Memory B cell (primary cell): ENCODE results near the gene GATAD2B.
"Not testable (repeated sequence)": the region's sequence is repeated elsewhere in the genome, so short reads cannot be mapped to it uniquely, and the experiment has no call there.

ENCODE experiments used
- ATAC-seq: fragments of 150-1000 bp; cut with Tn5 transposase; 2 replicates; pipeline ENCODE4 v1.10.0; 2021; ENCODE audit warnings: low read depth, mild to moderate bottlenecking, moderate library complexity
- DNase-seq, 2 donors: peaks; one replicate each; pipeline ENCODE4 v3.0.0; 2022; ENCODE audit warnings: low spot score in 2 of 2
- H3K27ac Mint-ChIP-seq: one replicate; pipeline ENCODE4 v1.8.0; 2022; ENCODE audit warnings: mild to moderate bottlenecking, moderate library complexity, mixed read lengths
- H3K27me3 Mint-ChIP-seq: one replicate; pipeline ENCODE4 v1.8.0; 2022; ENCODE audit warnings: mixed read lengths
- H3K36me3 Mint-ChIP-seq: one replicate; pipeline ENCODE4 v1.8.0; 2022; ENCODE audit warnings: mild to moderate bottlenecking, mixed read lengths
- H3K4me1 Mint-ChIP-seq: one replicate; pipeline ENCODE4 v1.8.0; 2022; ENCODE audit warnings: mixed read lengths
- H3K4me3 Mint-ChIP-seq: one replicate; pipeline ENCODE4 v1.8.0; 2022; ENCODE audit warnings: mild to moderate bottlenecking, moderate library complexity, mixed read lengths
- H3K9me3 Mint-ChIP-seq: one replicate; pipeline ENCODE4 v1.8.0; 2022; ENCODE audit warnings: mixed read lengths

The GATAD2B gene

GRCh38 chr1:153769221-153769620 lies 153.6 kb downstream of the GATAD2B start:
- Mint-ChIP-seq H3K36me3 (peaks cover 23% of the 10 kb centered on the region), H3K27me3 (no peaks in the 10 kb centered on the region)
- no peak for DNase-seq

GRCh38 chr1:153768316-153769181 lies 154.2 kb downstream of the GATAD2B start:
- no peaks in the 10 kb centered on the region for H3K9me3 Mint-ChIP-seq
- no peak overlapping the region for H3K4me3 Mint-ChIP-seq
- peaks cover 7% of the 10 kb centered on the region for H3K4me1 Mint-ChIP-seq
- no peaks in the 10 kb centered on the region for H3K27me3 Mint-ChIP-seq
- no peak overlapping the region for H3K27ac Mint-ChIP-seq
- DNase-seq (no peak), ATAC-seq (no peak)
- H3K36me3 Mint-ChIP-seq, result peaks cover 24% of the 10 kb centered on the region

More at GRCh38 chr1:153769221-153769620, 153.6 kb downstream of the GATAD2B start:
- Mint-ChIP-seq H3K4me3 (no peak overlapping the region), H3K4me1 (peaks cover 10% of the 10 kb centered on the region), H3K27ac (no peak overlapping the region), H3K9me3 (no peaks in the 10 kb centered on the region)
- no peak for ATAC-seq

- no peaks in the 10 kb centered on the region for H3K9me3 Mint-ChIP-seq
- ATAC-seq (no peak), DNase-seq (no peak)
- H3K36me3 Mint-ChIP-seq, result peaks cover 26% of the 10 kb centered on the region
- no peaks in the 10 kb centered on the region for H3K27me3 Mint-ChIP-seq
- no peak overlapping the region for H3K27ac Mint-ChIP-seq
- no peak overlapping the region for H3K4me3 Mint-ChIP-seq
- peaks cover 7% of the 10 kb centered on the region for H3K4me1 Mint-ChIP-seq
Measured at GRCh38 chr1:153767519-153767918, 155.3 kb downstream of the GATAD2B start.

- not testable (repeated sequence) for ATAC-seq
Measured at GRCh38 chr1:153766663-153767062, 156.1 kb downstream of the GATAD2B start.

GRCh38 chr1:153764310-153764709 lies 158.5 kb downstream of the GATAD2B start:
- no peaks in the 10 kb centered on the region for H3K4me1 Mint-ChIP-seq
- ATAC-seq (no peak), DNase-seq (no peak)
- no peak overlapping the region for H3K4me3 Mint-ChIP-seq
- peaks cover 31% of the 10 kb centered on the region for H3K36me3 Mint-ChIP-seq
- H3K9me3 Mint-ChIP-seq, result no peaks in the 10 kb centered on the region
- H3K27ac Mint-ChIP-seq, result no peak overlapping the region
- no peaks in the 10 kb centered on the region for H3K27me3 Mint-ChIP-seq

More at GRCh38 chr1:153766663-153767062, 156.1 kb downstream of the GATAD2B start:
- not testable (repeated sequence) for DNase-seq, H3K4me1 Mint-ChIP-seq, H3K27ac Mint-ChIP-seq, H3K4me3 Mint-ChIP-seq, H3K27me3 Mint-ChIP-seq, H3K9me3 Mint-ChIP-seq
- peaks cover 27% of the 10 kb centered on the region for H3K36me3 Mint-ChIP-seq

DNA sequence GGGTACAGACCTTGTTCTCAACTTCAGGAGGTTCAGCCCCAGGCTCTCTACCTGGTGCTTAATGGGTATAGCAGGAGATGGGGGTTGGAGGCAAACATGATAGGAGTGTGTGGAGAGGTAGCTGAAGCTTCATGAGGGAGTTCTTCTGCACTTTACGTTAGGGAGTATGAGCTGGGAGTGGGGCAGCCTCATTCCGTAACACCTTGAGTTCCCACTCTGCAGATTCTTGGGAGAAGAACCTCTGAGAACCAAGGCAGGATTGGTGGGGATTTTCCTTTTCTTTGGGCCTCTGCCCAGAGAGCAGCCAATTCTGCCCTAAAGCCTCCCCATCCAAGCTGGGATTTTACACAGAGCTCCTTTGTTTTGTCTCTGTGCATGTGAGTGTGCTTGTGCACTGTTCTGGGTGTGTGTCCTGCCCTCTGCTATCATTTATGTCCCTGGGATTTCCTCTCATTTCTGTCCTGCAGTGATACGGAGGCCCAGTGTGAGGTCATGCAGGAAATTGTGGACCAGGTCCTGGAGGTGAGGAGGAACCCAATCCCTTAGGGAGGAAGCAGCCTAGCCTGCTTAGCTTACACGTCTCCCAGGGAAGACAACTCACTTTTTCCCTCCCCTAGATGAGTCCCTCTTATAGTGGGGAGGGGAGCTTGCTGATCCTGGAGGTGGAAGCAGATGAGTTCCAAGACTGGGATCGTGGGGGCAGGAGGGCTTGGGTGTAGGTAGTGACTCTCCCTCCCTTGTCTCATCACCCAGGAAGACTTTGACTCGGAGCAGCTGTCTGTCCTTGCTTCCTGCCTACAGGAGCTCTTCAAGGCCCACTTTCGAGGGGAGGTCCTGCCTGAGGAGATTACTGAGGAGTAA lies 159.2 kb downstream of the GATAD2B start:
- no peak overlapping the region for H3K27ac Mint-ChIP-seq
- H3K9me3 Mint-ChIP-seq, result no peaks in the 10 kb centered on the region
- H3K4me3 Mint-ChIP-seq, result no peak overlapping the region
- H3K27me3 Mint-ChIP-seq, result no peaks in the 10 kb centered on the region
- no peak for DNase-seq
- no peak for ATAC-seq
- peaks cover 29% of the 10 kb centered on the region for H3K36me3 Mint-ChIP-seq
- H3K4me1 Mint-ChIP-seq, result no peaks in the 10 kb centered on the region

DNA sequence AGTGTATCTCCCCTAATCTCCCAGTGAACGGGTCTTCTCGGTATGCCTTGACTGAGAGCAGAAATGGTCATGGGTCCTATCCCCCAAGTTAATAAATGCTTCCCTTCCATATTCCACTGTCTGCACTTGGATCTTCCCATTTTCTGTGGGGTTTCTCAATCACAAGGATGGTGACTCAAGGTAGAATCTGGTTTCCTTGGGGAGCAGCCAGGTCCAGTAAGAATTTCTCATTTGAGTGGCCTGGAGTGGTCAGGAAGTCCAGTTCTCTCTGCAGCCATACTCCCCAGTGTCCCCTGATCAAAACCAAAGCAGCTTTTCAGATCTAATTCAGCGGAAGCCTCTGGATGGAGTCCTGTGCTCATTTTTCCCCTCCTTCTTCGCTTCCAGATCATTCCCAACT lies 162.3 kb downstream of the GATAD2B start:
- Mint-ChIP-seq H3K4me3 (no peak overlapping the region), H3K9me3 (no peaks in the 10 kb centered on the region), H3K27ac (no peak overlapping the region), H3K4me1 (no peaks in the 10 kb centered on the region), H3K36me3 (peaks cover 25% of the 10 kb centered on the region), H3K27me3 (no peaks in the 10 kb centered on the region)
- ATAC-seq, result no peak
- no peak for DNase-seq
